WTC11 (cell line): ENCODE measurements around the gene TEX51.

Experiments used
- CTCF ChIP-seq: fragments of 200-600 bp; IDR thresholded peaks from 2 replicates; pipeline ENCODE4 v1.8.0; 2022; ENCODE audit warnings: antibody characterized with exemption
- E2F1 ChIP-seq: sonication (generic); formaldehyde crosslinking; IDR thresholded peaks from 2 replicates; pipeline ENCODE4 v1.8.0; 2022; ENCODE audit warnings: mild to moderate bottlenecking, missing genetic modification reagents
- E2F4 ChIP-seq: sonication (generic); formaldehyde crosslinking; IDR thresholded peaks from 2 replicates; pipeline ENCODE4 v1.8.1; 2022; ENCODE audit warnings: low read depth, mild to moderate bottlenecking, moderate library complexity, missing genetic modification reagents, borderline replicate concordance
- JUN ChIP-seq: sonication (generic); formaldehyde crosslinking; IDR thresholded peaks from 2 replicates; pipeline ENCODE4 v1.8.0; 2023; ENCODE audit warnings: mild to moderate bottlenecking, missing genetic modification reagents
- NR3C1 ChIP-seq: sonication (generic); formaldehyde crosslinking; conservative IDR thresholded peaks from 2 replicates; pipeline ENCODE4 v1.8.1; 2023; ENCODE audit warnings: low read depth, mild to moderate bottlenecking, missing genetic modification reagents
- TEAD4 ChIP-seq: sonication (generic); formaldehyde crosslinking; IDR thresholded peaks from 2 replicates; pipeline ENCODE4 v1.8.0; 2022; ENCODE audit warnings: mild to moderate bottlenecking, missing genetic modification reagents
- ZBTB21 ChIP-seq: sonication (generic); formaldehyde crosslinking; IDR thresholded peaks from 2 replicates; pipeline ENCODE4 v1.8.1; 2023; ENCODE audit warnings: mild to moderate bottlenecking, missing genetic modification reagents, borderline replicate concordance
- TF ChIP-seq, protein P1 (sequence below): sonication (generic); formaldehyde crosslinking; IDR thresholded peaks from 2 replicates; pipeline ENCODE4 v1.8.1; 2023; ENCODE audit warnings: mild to moderate bottlenecking, moderate library complexity, missing genetic modification reagents
- TF ChIP-seq, protein P2 (sequence below): sonication (generic); formaldehyde crosslinking; conservative IDR thresholded peaks from 2 replicates; pipeline ENCODE4 v1.8.1; 2023; ENCODE audit warnings: mild to moderate bottlenecking, low read depth, missing genetic modification reagents, moderate library complexity

DNA sequence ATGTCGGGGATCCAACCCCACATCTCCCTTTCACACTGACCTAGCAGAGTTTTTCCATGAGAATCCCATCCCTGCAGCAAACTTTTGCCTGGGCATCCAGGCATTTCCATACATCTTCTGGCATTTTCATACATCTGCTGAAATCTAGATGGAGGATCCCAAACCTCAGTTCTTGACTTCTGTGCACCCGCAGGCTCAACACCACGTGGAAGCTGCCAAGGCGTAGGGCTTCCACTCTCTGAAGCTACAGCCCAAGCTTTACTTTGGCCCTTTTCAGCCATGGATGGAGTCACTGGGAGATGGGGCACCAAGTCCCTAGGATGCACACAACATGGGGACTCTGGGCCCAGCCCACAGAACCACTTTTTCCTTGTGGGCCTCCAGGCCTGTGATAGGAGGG is 32.2 kb upstream of the TEX51 start:
- TF ChIP-seq CTCF (no peak), TEAD4 (CRISPR knock-in tag) (no peak), NR3C1 (CRISPR knock-in tag) (no peak), E2F4 (no peak), ZBTB21 (CRISPR knock-in tag) (no peak), JUN (CRISPR knock-in tag) (no peak), E2F1 (CRISPR knock-in tag) (no peak)
- TF ChIP-seq, protein P1, sequence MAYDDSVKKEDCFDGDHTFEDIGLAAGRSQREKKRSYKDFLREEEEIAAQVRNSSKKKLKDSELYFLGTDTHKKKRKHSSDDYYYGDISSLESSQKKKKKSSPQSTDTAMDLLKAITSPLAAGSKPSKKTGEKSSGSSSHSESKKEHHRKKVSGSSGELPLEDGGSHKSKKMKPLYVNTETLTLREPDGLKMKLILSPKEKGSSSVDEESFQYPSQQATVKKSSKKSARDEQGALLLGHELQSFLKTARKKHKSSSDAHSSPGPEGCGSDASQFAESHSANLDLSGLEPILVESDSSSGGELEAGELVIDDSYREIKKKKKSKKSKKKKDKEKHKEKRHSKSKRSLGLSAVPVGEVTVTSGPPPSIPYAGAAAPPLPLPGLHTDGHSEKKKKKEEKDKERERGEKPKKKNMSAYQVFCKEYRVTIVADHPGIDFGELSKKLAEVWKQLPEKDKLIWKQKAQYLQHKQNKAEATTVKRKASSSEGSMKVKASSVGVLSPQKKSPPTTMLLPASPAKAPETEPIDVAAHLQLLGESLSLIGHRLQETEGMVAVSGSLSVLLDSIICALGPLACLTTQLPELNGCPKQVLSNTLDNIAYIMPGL (CRISPR knock-in tag) = no peak
- TF ChIP-seq, protein P2, sequence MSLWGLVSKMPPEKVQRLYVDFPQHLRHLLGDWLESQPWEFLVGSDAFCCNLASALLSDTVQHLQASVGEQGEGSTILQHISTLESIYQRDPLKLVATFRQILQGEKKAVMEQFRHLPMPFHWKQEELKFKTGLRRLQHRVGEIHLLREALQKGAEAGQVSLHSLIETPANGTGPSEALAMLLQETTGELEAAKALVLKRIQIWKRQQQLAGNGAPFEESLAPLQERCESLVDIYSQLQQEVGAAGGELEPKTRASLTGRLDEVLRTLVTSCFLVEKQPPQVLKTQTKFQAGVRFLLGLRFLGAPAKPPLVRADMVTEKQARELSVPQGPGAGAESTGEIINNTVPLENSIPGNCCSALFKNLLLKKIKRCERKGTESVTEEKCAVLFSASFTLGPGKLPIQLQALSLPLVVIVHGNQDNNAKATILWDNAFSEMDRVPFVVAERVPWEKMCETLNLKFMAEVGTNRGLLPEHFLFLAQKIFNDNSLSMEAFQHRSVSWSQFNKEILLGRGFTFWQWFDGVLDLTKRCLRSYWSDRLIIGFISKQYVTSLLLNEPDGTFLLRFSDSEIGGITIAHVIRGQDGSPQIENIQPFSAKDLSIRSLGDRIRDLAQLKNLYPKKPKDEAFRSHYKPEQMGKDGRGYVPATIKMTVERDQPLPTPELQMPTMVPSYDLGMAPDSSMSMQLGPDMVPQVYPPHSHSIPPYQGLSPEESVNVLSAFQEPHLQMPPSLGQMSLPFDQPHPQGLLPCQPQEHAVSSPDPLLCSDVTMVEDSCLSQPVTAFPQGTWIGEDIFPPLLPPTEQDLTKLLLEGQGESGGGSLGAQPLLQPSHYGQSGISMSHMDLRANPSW (CRISPR knock-in tag) = no peak
